GM18502 (cell line): ENCODE results near the gene C3orf85.
A peak's percentile ranks its signal among the peaks of the same experiment; 100 is the strongest.
"Not testable (repeated sequence)": the region's sequence is repeated elsewhere in the genome, so short reads cannot be mapped to it uniquely, and the experiment has no call there.

Experiments
- ATAC-seq: cut with Tn5 transposase; IDR thresholded peaks from one replicate; pipeline ENCODE4 v1.9.1; 2021; ENCODE audit warnings: mild to moderate bottlenecking; ENCODE audit not compliant: unreplicated experiment, poor library complexity

C3orf85 gene

GRCh38 chr3:109136523-109136922, at the start of gene C3orf85:
C3orf85 (plus strand) TSS chr3:109136719; CDS start chr3:109136848, 129 bp downstream.
- no peak for ATAC-seq

GRCh38 chr3:109089265-109089664, 47.3 kb upstream of the C3orf85 start:
- no peak for ATAC-seq

- no peak for ATAC-seq
Observed at GRCh38 chr3:109091846-109092245, 44.7 kb upstream of the C3orf85 start.

GRCh38 chr3:109093561-109093960, 43.0 kb upstream of the C3orf85 start:
- no peak for ATAC-seq

GRCh38 chr3:109095166-109095565, 41.4 kb upstream of the C3orf85 start:
- ATAC-seq, result no peak

- peak; percentile 60 for ATAC-seq
Observed at GRCh38 chr3:109098079-109098644, 38.4 kb upstream of the C3orf85 start.

- no peak for ATAC-seq
Observed at GRCh38 chr3:109109574-109109973, 26.9 kb upstream of the C3orf85 start.

- no peak for ATAC-seq
Observed at GRCh38 chr3:109112946-109113760, 23.4 kb upstream of the C3orf85 start.

GRCh38 chr3:109114746-109115145, 21.8 kb upstream of the C3orf85 start:
- no peak for ATAC-seq

GRCh38 chr3:109115451-109115850, 21.1 kb upstream of the C3orf85 start:
- no peak for ATAC-seq

GRCh38 chr3:109116031-109116430, 20.5 kb upstream of the C3orf85 start:
- ATAC-seq, result no peak

GRCh38 chr3:109117939-109118338, 18.6 kb upstream of the C3orf85 start, which contains the start of gene MORC1:
MORC1 (minus strand) TSS chr3:109118134; CDS start chr3:109118059, 75 bp downstream.
- ATAC-seq, result no peak

GRCh38 chr3:109118584-109118983, 17.9 kb upstream of the C3orf85 start:
- no peak for ATAC-seq

GRCh38 chr3:109122690-109123089, 13.8 kb upstream of the C3orf85 start:
- ATAC-seq, result no peak

- ATAC-seq, result no peak
Observed at GRCh38 chr3:109125902-109126301, 10.6 kb upstream of the C3orf85 start.

- no peak for ATAC-seq
Observed at GRCh38 chr3:109127553-109127952, 9.0 kb upstream of the C3orf85 start.

- ATAC-seq, result no peak
Observed at GRCh38 chr3:109131276-109131675, 5.2 kb upstream of the C3orf85 start.

- ATAC-seq, result no peak
Observed at GRCh38 chr3:109132801-109133473, 3.6 kb upstream of the C3orf85 start.

GRCh38 chr3:109133474-109133816, 3.1 kb upstream of the C3orf85 start:
- not testable (repeated sequence) for ATAC-seq

- no peak for ATAC-seq
Observed at GRCh38 chr3:109137761-109138160, 1.2 kb downstream of the C3orf85 start.

GRCh38 chr3:109140318-109140717, 3.8 kb downstream of the C3orf85 start:
- no peak for ATAC-seq
